ENCODE results near the gene IQCN. TPM values are rescaled to one million over a fixed set of nuclear protein-coding genes. Genes with fewer than 3 reads are reported as not detected.

IQCN gene
- total RNA-seq, 2 donors from 2014 or later: 4.1 to 19.5 TPM

GRCh38 chr19:18278521-18279265 is 4.4 kb upstream of the IQCN start:
- DNase-seq (ENCODE audit: low spot score): no peak
- 49% methylated on average over 10 of the region's 10 CpGs for WGBS
- intact Hi-C loops (cut with DNase I): loop anchor here (1.0 to 5.0 kb wide), 3 partner anchors 45 to 139 kb away; partner anchors contain the start of genes LSM4 and SSBP4
- no peaks in the 10 kb centered on the region for H3K27me3 ChIP-seq (replicated peaks; ENCODE audit: insufficient read depth)
- H3K27ac ChIP-seq: peak overlapping the region; percentile 99 to 100
- H3K4me1 ChIP-seq (replicated peaks): peaks cover 25% of the 10 kb centered on the region
- peak in 1 of 4 experiments; percentile 3 for TF ChIP-seq CTCF (IDR thresholded peaks at IDR 0.05)
- TF ChIP-seq POLR2AphosphoS5 (IDR thresholded peaks at IDR 0.05): no peak
- no peaks in the 10 kb centered on the region for H3K36me3 ChIP-seq
- H3K9me3 ChIP-seq: no peaks in the 10 kb centered on the region
- H3K4me3 ChIP-seq: peak overlapping the region; percentile 99

DNA sequence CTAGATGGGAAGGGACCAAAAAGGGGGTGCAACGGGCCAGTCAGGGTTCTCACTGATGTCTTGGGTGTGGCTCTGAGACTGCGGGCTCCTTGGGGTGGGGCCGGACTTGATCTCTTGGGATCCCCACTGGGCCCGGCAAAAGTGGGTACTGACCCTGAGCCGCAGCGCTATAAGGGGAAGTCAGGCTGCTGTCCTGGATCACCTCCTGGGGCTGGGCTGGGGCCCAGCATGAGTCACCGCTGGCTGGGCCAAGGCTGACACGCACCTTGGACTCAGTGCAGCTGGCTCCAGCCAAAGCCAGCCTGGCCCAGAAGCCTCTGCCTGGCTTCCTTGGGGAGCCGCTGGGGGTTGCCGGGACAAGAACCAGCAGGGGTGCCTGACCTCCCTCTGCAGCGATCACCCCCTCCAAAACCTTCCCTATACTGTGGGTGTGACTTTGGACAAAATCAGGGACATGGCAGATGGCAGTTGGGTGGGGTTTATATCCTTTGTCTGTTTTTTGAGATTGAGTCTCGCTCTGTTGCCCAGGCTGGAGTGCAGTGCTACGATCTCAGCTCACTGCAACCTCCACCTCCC is 617 bp upstream of the IQCN start:
- H3K4me3 ChIP-seq: no peak overlapping the region
- peaks cover 16% of the 10 kb centered on the region for H3K4me1 ChIP-seq (replicated peaks)
- no peaks in the 10 kb centered on the region for H3K27me3 ChIP-seq (replicated peaks; ENCODE audit: insufficient read depth)
- H3K9me3 ChIP-seq: no peaks in the 10 kb centered on the region
- H3K27ac ChIP-seq: peak overlapping the region; percentile 70 to 78
- peak; percentile 88 for DNase-seq (ENCODE audit: low spot score)
- 17% methylated on average over 11 of the region's 13 CpGs for WGBS
- TF ChIP-seq POLR2AphosphoS5 (IDR thresholded peaks at IDR 0.05) (peak; percentile 95), POLR2A (IDR thresholded peaks at IDR 0.05) (no peak), CTCF (IDR thresholded peaks at IDR 0.05) (peak in 2 of 4 experiments; percentile 35 to 40)
- no peaks in the 10 kb centered on the region for H3K36me3 ChIP-seq
- intact Hi-C loops (cut with DNase I): loop anchor here (5.0 kb wide), 1 partner anchor 142 kb away; the partner anchor contains the start of gene SSBP4

- 91% methylated on average over 13 of the region's 13 CpGs for WGBS
- Histone ChIP-seq H3K36me3 (no peaks in the 10 kb centered on the region), H3K4me1 (replicated peaks) (peaks cover 16% of the 10 kb centered on the region), H3K4me3 (no peak overlapping the region), H3K27me3 (replicated peaks; ENCODE audit: insufficient read depth) (no peaks in the 10 kb centered on the region), H3K9me3 (no peaks in the 10 kb centered on the region), H3K27ac (peak overlapping the region in 1 of 2 donors; percentile 70)
- intact Hi-C loops (cut with DNase I): no loop called here
- no peak for DNase-seq (ENCODE audit: low spot score)
- TF ChIP-seq POLR2AphosphoS5 (IDR thresholded peaks at IDR 0.05) (no peak), POLR2A (IDR thresholded peaks at IDR 0.05) (no peak)
Observed at GRCh38 chr19:18273561-18274218, 562 bp downstream of the IQCN start.

GRCh38 chr19:18271433-18271841 is 2.8 kb downstream of the IQCN start:
- Histone ChIP-seq H3K4me3 (no peak overlapping the region), H3K27me3 (replicated peaks; ENCODE audit: insufficient read depth) (no peaks in the 10 kb centered on the region), H3K9me3 (no peaks in the 10 kb centered on the region), H3K36me3 (peaks cover 7 to 10% of the 10 kb centered on the region in 2 donors), H3K4me1 (replicated peaks) (peaks cover 12% of the 10 kb centered on the region), H3K27ac (no peak overlapping the region)
- 47% methylated on average over 6 of the region's 6 CpGs for WGBS
- intact Hi-C loops (cut with DNase I): no loop called here
- no peak for DNase-seq (ENCODE audit: low spot score)
- no peak for TF ChIP-seq POLR2A (IDR thresholded peaks at IDR 0.05)
- TF ChIP-seq CTCF (IDR thresholded peaks at IDR 0.05): no peak
- no peak for TF ChIP-seq POLR2AphosphoS5 (IDR thresholded peaks at IDR 0.05)

DNA sequence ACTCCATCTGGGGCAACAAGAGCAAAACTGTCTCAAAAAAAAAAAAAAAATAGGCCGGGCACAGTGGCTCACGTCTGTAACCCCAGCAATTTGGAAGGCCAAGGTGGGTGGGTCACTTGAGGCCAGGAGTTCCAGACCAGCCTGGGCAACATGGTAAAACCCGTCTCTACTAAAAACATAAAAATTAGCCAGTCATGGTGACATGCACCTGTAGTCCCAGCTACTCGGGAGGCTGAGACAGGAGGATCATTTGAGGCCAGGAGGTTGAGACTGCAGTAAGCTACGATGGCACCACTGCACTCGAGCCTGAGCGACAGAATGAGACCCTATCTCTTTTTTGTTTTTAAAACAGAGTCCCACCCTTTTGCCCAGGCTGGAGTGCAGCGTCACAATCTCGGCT is 3.9 kb downstream of the IQCN start:
- Histone ChIP-seq H3K27me3 (replicated peaks; ENCODE audit: insufficient read depth) (no peaks in the 10 kb centered on the region), H3K27ac (no peak overlapping the region), H3K9me3 (no peaks in the 10 kb centered on the region), H3K36me3 (peaks cover 7 to 10% of the 10 kb centered on the region in 2 donors), H3K4me3 (no peak overlapping the region), H3K4me1 (replicated peaks) (peaks cover 9% of the 10 kb centered on the region)
- DNase-seq (ENCODE audit: low spot score): no peak
- WGBS: 91% methylated on average over 9 of the region's 9 CpGs
- intact Hi-C loops (cut with DNase I): no loop called here
- TF ChIP-seq POLR2A (IDR thresholded peaks at IDR 0.05) (no peak), CTCF (IDR thresholded peaks at IDR 0.05) (no peak), POLR2AphosphoS5 (IDR thresholded peaks at IDR 0.05) (no peak)

All from prostate gland (tissue), 2 donors.